ENCODE results near the gene FAM237A.

- TF ChIP-seq CTCF (IDR thresholded peaks at IDR 0.05) (no peak), POLR2A (IDR thresholded peaks at IDR 0.05) (no peak), POLR2AphosphoS5 (IDR thresholded peaks at IDR 0.05) (no peak)
These were observed 1.1 kb upstream of the FAM237A start for GRCh38 chr2:206641226-206641625.
